CD4-positive, alpha-beta T cell treated with Interleukin-17A for 1 hour (primary cell): Measurements from ENCODE around the gene ICA1.
"Not testable (repeated sequence)": the region's sequence is repeated elsewhere in the genome, so short reads cannot be mapped to it uniquely, and the experiment has no call there.

ENCODE experiments used
- DNase-seq: peaks from one replicate; pipeline ENCODE4 v3.0.0-alpha.2; 2020

Gene ICA1

DNA sequence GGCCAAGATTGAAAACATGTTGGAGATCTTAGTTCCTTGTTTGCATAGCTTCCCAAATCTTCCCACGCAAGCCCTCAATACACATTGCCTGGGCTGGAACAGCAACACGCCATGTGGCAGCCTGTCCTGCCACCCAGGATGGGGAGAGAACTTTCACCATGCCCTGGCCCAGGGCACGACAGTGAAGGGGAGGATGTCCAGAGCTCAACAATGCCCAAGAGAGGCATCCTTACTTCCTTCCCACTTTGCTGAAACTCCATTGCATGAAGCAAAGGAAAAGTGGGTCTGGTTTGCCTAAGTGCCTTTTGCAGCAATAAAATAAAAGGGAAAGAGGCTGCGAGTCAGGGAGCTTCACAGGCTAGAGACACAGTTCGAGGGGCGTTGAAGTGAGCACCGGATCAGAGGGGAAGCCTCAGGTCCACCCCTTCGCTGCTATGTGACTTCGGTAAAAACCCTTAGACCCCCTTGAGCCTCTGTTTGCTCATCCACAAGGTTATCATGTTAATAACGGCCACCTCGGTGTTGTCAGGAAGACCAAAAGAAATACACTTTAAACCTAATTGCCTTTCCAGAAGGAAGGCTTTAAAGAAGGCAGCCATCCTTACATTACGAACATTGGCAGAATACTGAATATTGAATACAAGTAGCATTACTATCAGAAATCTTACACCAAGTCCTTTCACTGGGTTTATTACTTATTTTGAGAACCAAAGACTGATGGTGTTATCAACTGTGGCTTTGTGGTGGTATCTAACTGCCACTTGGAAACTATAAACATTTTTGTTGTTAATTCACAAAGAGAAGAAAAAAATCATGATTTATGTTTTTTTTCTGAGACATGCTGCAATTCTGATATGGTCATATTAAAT, 133.3 kb downstream of the ICA1 start:
- DNase-seq = peak; percentile 58

DNA sequence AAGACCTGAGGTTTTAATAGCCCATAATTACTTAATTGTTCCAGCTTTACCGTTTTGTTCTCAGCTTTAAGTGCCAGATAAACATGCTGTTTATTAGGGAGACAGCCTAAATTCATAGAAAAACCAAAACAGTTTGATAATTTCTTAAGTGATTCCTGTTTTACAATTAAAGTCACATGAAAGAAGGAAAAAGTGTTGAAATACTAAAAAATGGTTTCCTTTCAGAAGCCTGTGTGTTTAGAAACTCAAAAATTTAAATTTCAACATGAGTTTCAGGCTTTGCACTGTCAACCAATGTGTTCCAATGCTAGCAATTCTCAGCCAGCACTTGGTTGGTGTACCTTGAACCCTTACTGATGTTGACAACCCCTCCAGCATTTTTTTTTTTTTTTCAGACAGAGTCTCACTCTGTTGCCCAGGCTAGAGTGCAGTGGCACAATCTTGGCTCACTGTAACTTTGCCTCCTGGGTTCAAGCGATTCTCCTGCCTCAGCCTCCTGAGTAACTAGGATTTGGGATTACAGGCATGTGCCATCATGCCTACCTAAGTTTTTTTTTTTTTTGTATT, 135.3 kb downstream of the ICA1 start:
- DNase-seq = peak; percentile 5

DNA sequence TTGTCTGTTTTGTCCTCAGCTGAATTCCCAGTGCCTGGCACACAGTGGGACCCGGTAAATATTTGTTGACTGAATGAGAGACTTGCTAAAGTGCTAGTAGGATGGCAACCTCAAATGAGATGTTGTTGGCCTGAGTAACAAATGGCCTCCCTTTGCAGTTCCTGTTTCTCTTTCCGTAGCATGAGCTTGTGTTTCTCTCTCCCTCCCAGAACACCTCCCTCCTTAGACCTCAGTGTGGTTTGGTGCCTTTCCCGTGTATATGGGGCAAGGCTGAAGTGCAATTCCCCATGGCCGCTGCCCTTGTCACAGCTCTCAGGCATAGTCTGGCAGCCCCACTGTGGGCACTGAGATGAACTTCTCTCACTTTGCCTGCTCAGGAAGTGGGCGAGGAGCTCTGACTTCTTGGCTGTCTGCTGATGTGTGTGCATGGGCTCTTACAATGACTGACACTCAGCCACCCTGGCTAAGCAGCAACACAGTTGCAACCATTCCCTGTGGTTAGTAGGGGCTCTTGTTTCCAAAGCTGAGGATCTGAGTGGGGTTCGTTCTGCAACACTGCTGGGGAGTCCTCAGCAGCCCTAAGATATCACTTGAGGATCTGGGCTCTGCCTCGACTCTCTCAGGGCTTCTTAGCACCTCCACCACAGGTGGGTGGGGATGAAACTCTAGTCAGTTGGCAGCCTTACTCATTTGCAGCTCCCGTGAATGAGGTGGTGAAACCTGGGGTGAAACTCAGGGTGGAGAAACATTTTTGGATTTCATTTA, 136.1 kb downstream of the ICA1 start:
- DNase-seq = peak; percentile 87

DNA sequence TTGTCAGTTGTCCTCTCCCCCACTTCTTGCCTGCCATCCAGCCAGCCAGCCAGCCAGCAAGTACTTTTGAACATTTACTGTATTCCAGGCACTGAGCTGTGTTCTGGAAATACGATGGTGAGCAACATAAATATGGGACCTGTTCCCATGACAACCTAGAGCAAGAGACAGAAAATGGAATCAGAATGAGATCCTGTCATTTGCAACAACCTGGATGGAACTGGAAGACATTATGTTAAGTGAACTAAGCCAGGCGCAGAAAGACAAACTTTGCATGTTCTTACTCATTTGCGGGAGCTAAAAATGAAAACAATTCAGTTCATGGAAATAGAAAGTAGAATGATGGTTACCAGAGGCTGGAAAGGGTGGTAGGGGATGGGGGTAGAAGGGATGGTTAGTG, 140.7 kb downstream of the ICA1 start:
- peak; percentile 11 for DNase-seq

DNA sequence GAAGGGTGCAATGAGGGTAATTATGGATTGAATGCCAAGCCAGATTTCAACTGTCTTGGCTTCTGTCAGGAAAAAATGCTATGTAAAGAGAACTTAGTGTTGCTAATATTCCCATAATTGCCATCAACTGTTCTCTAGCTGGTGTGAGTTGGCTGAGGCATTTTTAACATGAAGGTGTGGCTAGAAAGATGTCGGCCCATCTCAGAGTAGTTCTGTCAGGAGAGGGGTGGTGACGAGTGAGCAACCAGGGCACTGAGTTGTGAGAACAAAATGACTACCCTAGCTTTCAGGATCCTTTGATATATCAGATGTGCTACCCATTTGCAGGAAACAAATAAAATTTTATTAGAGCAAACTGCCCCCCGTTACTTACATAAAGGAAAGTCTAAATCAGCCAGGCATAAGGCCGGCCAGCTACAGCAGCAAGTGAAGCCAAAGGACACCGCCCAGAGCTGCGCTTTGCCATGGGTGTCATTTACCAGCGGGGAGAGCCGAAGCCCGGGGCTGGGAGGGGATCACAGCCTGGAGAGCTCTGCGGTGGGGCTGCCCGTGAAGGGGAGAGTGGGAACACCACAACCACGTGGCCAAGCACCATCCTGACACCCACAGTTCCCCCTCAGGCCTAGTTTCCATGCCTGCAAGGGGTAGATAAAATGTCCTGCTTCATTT, 141.4 kb downstream of the ICA1 start:
- DNase-seq = no peak

DNA sequence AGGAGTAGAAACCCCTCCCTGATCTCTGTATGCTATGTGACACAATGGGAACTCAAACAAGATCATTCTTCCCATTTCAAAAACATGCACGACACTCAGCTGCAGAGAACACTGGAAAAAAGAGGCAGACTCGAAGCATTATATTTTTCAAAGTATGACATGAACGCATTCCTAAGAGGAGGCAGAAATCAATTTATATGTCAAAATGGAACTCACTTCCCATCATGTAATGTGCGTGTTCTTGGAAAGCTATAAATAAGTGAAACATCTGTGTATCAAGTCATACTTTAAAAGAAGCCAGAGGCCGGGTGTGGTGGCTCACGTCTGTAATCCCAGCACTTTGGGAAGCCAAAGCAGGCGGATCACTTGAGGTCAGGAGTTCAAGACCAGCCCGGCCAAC, 142.7 kb downstream of the ICA1 start:
- no peak for DNase-seq

DNA sequence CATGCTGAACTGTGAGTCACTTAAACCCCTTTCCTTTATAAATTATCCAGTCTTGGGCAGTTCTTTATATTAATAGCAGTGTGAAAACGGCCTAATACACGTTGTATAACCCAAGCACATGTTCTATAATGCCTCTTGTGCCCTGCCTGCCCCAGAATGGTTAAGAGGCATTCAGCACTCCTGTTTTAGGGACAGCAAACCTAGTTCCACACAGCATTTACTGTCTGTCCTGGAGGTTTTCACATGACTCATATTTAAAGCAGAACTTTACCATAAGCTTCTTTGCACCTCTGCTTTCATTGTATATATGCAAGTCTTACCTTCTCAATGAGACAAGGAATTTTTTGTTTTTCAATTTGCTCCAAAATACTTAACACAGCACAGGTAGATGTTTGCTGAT, 144.8 kb downstream of the ICA1 start:
- DNase-seq = no peak

DNA sequence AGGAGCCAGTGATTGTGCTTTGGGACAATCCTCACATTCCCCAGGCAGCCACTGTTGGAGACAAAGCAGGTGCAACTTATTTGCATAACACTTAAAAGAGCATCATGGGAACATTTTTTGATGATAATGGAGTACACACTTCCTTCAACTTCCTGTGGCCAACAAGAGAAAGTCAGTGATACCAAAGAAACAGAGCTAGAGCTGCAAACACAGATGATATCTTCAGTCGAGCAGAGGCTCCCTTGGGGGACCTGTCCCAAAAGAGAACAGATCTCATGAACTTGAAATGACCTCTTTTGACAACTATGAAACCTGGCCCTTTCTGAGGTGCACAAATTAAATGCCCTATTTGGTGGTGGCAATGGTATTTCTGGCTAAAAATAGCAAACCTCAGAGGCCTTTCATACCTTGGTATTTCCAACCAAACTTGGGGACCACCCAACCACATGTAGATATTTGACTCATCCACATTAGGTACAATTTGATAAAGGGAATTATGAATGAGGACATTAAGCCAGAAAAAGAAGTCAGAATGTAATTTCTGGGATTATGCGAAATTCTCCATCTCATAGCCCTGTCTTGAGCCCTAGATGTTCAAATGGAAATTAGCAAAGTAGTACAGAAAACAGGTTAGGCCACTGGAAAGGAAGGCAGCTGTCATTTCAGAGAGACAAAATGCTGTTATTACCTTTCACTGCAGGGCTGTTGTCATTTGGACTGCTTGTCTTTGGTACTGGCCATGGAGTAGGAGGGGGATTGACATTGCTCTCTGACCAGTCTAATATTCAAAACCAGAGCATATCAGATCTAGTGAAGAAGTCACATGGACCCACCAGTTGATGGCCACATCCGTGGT, 146.2 kb downstream of the ICA1 start:
- DNase-seq = no peak

DNA sequence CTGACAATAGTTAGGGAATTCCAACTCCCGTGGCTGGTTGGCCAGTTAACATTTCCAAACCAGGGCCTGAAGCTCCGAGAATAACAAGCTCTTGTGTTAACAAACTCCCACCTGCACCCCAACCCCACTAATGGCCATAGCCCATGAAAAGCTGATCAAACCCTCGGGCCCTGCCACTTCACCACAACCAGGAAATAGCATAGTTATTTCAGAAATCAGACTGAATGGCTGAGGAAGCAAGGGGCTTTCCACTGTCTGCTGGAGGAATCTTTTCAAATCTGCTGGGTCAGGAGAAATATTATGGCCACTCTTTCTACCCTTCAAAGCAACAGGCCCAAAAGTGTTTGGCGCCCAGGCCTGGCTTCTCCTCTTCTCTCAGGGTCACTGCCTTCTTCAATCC, 147.8 kb downstream of the ICA1 start:
- no peak for DNase-seq

DNA sequence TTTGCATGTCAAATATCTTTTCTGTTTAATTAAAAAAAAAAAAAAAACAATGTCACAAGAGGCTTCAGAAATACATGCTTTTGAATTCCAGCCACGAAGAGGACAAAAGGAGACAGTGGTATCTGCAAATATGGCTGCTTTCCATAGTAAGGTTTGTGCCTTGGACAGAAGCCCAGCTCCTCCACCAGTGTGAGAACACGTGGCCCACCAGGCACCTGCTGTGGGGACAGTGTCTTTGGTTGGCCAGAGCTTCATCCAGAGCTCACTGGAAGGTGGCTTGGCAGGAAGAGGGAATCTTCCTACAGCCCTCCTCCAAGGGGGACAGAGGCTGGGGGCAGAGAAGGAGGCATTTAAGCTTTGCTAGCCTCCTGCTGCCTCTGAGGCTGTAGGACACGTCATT, 148.8 kb downstream of the ICA1 start:
- DNase-seq = no peak

DNA sequence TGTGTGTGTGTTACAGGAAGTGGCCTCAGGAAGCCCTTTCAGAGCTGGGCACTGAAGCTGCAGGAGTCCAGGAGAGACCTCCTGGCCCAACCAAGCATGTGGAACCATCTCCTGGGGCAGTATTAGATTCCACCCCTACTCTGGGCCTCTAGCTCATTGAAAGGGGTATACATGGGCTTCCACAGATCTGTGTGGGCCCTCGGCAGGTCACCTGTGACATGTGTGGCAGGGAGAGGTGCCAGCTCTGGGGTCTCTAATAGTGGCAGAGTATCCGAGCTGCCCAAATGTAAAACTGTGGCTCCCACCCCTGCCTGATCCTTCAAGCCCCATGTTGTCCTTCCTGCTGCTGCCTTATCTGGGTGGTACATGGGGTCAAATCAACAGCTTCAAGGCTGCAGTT, 149.3 kb downstream of the ICA1 start:
- no peak for DNase-seq

DNA sequence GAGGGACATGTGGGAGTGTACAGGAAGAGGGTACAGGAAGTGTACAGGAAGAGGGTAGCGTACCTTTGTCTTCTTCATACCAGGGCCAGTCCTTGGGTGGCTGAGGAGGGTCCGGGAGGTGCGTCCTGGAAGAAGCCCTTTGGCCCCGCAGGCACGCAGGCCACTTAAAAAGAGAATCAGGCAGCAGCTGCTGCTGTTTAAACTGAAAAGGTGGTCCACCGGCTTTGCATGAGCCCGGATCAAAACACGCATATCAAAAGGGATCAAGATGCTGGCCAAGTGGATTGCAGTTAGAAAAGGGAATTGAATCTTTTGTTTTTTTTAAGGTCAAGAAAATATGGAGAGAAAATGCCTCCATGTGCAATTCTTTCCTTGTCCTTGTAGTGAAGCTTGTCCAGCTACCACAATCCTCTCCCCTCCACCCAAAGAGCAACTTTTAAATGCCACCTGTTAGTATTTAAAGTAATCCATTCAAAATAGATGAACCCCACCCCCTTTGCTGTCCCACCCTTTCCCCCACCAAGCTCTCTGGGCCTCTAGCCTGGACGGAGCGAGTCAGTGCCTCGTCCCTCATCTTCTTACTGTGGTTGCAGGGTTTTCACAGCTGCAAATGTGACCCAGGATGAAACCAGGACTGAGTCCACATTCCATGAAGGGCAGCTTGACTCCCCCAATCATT, 150.5 kb downstream of the ICA1 start:
- DNase-seq = no peak

DNA sequence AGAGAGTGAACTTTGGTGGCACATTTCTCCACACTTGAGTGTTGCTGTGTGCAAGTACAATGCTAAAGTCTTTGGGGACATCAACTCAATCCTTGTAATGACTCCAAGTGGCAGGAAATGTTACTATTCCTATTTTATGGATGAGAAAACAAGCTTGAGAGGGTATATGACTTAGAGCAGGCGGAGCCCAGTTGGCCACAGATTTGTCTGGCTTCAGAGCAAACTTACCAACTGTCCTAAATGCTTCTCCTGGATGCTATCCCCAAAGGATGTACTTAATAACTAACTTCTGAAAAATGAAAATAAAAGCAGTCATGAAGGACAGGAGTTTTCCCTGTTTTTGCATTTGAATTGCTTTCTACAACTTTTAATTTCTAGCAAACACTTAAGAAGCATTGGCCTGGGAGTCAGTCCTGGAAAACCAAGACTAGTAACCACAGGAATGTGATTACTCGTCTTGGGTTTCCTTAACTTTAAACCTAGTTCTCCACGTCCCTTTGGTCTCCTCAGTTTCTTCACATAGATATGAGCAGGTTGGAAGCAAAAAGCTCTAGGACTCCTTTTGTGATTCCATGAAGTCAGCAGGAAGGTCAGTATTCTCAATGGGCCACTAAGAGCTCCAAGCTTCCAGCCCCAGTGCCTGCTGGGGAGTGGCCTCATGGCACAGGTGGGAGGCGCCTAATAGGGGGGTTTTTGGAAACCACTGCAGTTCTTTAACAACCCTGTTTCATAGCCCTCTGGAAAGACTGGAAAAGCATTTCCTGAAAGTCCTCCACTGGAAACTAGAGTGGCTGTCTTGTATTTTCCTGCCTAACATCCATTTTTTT, 152.6 kb downstream of the ICA1 start:
- DNase-seq = no peak

DNA sequence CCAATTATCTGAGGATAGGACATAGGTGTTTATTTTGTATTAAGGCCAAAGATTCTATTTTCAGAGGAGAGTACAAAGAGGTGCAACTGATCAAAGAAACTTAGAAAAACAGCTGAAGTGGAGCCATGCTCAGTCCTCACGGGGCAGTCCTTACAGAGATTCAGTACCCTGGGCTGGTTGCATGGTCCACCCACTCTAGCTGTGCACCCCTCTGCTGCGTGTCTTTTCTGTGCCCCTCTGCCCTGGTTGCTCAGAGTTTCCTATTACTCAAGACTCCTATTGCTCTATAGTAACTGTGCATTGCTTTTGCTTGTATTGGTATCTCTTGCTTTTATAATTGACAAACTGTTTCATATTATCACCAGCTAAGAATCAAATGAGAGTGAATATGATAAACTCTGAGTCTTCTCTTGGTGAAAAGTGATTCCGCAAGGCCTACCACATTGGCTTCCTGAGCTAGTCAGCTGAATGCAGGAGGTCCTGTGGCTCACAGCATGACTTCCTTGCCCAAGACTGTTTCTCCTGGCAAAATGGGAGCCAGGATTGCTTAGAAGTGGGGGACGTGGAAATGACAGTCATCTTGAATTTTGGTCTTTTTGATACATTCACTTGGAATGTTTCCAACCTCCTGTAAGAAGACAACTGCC, 156.4 kb downstream of the ICA1 start:
- no peak for DNase-seq

DNA sequence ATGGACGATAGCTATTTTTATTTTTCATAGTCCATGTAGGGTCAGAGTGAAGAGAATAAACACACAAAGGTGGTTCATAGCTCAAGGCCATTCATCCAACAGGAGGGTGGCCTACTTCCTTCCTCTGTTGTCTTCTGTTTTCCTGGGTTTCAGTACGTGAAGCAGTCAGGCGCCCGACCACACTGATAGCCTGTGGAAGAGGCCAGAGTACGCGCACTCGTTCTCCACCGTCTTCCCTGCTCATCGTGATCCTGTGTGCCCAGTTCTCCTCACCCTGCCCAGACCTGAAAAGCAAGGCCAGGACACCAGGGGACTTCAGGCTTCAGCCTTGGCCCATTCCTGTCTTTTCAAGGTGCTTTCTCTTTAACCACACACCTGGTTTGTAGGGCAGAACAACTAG, 158.7 kb downstream of the ICA1 start:
- no peak for DNase-seq

DNA sequence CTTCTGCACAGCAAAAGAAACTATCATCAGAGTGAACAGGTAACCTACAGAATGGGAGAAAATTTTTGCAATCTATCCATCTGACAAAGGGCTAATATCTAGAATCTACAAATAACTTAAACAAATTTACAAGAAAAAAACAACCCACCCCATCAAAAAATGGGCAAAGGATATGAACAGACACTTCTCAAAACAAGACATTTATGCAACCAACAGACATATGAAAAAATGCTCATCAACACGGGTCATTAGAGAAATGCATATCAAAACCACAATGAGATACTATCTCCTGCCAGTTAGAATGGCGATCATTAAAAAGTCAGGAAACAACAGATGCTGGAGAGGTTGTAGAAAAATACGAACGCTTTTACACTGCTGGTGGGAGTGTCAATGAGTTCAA, 160.7 kb downstream of the ICA1 start:
- DNase-seq = not testable (repeated sequence)

DNA sequence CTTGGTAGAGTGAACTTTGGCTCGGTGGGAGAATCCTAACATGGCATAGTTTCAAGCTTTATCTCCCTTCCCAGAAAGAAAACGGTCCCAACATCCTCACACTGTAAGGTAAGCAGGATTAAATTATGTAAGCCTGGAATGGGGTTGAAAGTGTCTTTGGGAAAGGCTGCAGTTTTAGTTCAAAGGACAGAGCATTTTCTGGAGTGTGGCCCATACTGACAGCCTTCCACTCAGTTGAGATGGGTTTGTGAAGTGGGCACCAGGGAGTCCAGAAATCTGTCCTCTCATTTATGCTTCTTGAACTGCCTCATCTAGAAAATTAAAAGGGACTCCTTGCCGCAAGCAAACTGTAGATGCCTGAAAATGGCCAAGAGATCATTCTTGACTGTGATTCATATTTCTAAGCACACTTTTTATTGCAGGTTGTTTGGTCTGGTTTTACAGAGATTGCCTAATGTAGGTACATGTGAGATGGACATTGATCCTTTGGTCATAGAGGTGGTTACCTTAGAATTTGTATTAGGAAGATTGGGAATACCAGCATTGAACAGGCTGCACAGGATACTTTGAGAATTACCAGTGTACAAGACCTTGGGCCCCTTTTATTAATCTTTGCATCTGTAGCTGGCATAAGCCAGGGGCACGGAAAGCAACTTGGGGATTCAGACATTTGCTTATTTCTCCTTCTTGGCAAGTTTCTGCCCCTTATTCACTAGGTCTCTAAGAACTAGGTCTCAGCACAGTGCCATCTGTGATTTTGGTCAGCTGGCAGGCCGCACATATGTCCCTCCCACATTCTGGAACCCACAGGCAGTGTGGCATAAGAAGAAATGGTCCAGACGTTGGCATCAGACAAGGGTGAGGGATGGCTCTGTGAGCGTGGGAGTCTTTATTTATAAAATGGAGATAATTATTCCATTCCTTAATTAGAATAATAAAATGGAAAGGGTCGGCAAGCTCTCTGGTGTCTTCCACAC, 167.5 kb downstream of the ICA1 start:
- no peak for DNase-seq

DNA sequence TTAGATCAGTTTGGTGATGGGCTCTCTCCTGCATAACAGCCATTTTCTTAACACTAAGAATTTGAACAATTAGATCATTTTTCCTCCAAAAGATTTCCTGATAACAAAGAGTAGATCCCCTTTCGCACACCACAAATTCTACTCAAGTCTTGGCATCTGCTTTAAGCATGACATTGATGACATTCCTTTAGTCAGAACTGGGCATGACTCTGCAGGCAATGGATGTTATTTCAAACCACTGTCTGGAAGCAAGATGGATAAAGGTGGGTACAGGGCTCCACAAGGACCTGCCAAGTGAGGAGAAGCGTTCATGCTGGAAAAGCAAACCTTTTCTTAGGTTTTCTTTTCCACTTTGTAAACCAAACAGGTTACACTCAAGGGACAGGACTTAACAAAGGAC, 169.8 kb downstream of the ICA1 start:
- no peak for DNase-seq
